GM12878 (cell line): Measurements from ENCODE around the gene ARIH2. TPM values are rescaled to one million over a fixed set of nuclear protein-coding genes. Genes with fewer than 3 reads are reported as not detected.

Source experiments
- ATAC-seq: fragments of 200-7000 bp; cut with Tn5 transposase; 3 replicates; pipeline ENCODE4 v1.9.1; 2020; ENCODE audit warnings: mild to moderate bottlenecking, moderate library complexity
- BruUV-seq: library from RNA; stranded (reverse); fragments of 400-500 nt; replicated peaks from 2 replicates; lab custom pipeline; 2021; lab: Mats Ljungman, UMichigan
- CTCF ChIA-PET: fragments of 300-600 bp; sonication (Branson Sonifier 250); formaldehyde crosslinking; extraction: SDS; loops from one replicate; lab custom pipeline; 2021; ENCODE audit warnings: inconsistent platforms; lab: Yijun Ruan, JAX
- POLR2A ChIA-PET: fragments of 350-600 bp; formaldehyde crosslinking; extraction: SDS; loops from one replicate; lab custom pipeline; 2021; ENCODE audit warnings: inconsistent platforms; lab: Charles Lee
- RAD21 ChIA-PET: fragments of 300-600 bp; sonication (Branson Sonifier 250); formaldehyde crosslinking; loops from one replicate; lab custom pipeline; 2023; ENCODE audit warnings: antibody characterized with exemption; ENCODE audit not compliant: unreplicated experiment; lab: Charles Lee
- SMC1A ChIA-PET: fragments of 300-600 bp; sonication (Branson Sonifier 250); formaldehyde crosslinking; loops from one replicate; lab custom pipeline; 2023; ENCODE audit not compliant: unreplicated experiment, uncharacterized antibody; lab: Charles Lee
- DNase-seq: peaks from one replicate; pipeline ENCODE4 v3.0.0-alpha.2; 2011; ENCODE audit warnings: low read depth, low spot score
- FAIRE-seq: peaks from 3 replicates; lab custom pipeline; 2011; peaks lifted over from hg19 to GRCh38; lab: Jason Lieb, UNC
- H2AFZ ChIP-seq: 2 replicates; pipeline ENCODE4 v1.6.0; 2011; ENCODE audit warnings: low read depth, low read length, control low read depth; ENCODE audit not compliant: control insufficient read depth
- H3K27ac ChIP-seq: 2 replicates; pipeline ENCODE4 v1.5.1; 2011; ENCODE audit warnings: control low read depth; ENCODE audit not compliant: control insufficient read depth, insufficient read depth
- H3K27me3 ChIP-seq, 2 experiments: replicated peaks in 1 of 2; 2 replicates each; pipeline versions ENCODE4 v1.6.0 to v1.6.1; 2011; ENCODE audit warnings: low read length in 1 of 2; ENCODE audit not compliant: control insufficient read depth in 2 of 2, insufficient read depth in 2 of 2
- H3K36me3 ChIP-seq, 2 experiments: 2 replicates each; pipeline ENCODE4 v1.5.1; 2011; ENCODE audit warnings: low read length in 1 of 2; ENCODE audit not compliant: control insufficient read depth in 2 of 2, insufficient read depth in 2 of 2
- H3K4me1 ChIP-seq: 2 replicates; pipeline ENCODE4 v1.6.1; 2011; ENCODE audit warnings: mild to moderate bottlenecking, low read length, moderate library complexity, mixed read lengths; ENCODE audit not compliant: control insufficient read depth, insufficient read depth
- H3K4me2 ChIP-seq: 2 replicates; pipeline ENCODE4 v1.6.0; 2011; ENCODE audit warnings: control low read depth; ENCODE audit not compliant: control insufficient read depth, insufficient read depth
- H3K4me3 ChIP-seq: fragments of 200-600 bp; sonication (generic); 2 replicates; pipeline ENCODE4 v1.5.1; 2016
- H3K79me2 ChIP-seq: 2 replicates; pipeline ENCODE4 v1.6.0; 2011; ENCODE audit warnings: low read length; ENCODE audit not compliant: control insufficient read depth, insufficient read depth
- H3K9ac ChIP-seq: 2 replicates; pipeline ENCODE4 v1.8.0; 2011; ENCODE audit warnings: low read length, control low read depth, mixed read lengths; ENCODE audit not compliant: control insufficient read depth, insufficient read depth
- H3K9me3 ChIP-seq: replicated peaks from 3 replicates; pipeline ENCODE4 v1.5.1; 2011; ENCODE audit warnings: mild to moderate bottlenecking, low read length; ENCODE audit not compliant: control insufficient read depth, insufficient read depth
- H4K20me1 ChIP-seq: 2 replicates; pipeline ENCODE4 v1.6.0; 2011; ENCODE audit not compliant: control insufficient read depth, insufficient read depth
- ATF7 ChIP-seq: fragments of 450-650 bp; IDR thresholded peaks from 2 replicates; pipeline ENCODE4 v1.6.1; 2016; ENCODE audit warnings: low read depth, mild to moderate bottlenecking
- BACH1 ChIP-seq: fragments of 450-650 bp; IDR thresholded peaks from 2 replicates; pipeline ENCODE4 v1.6.1; 2017; ENCODE audit warnings: mild to moderate bottlenecking, borderline replicate concordance
- E2F4 ChIP-seq: IDR thresholded peaks from 2 replicates; pipeline ENCODE4 v1.6.1; 2012; ENCODE audit warnings: low read depth, low read length, improper control_type of control experiment
- GATAD2B ChIP-seq: fragments of 450-650 bp; conservative IDR thresholded peaks from 2 replicates; pipeline ENCODE4 v1.6.1; 2017; ENCODE audit warnings: low read depth, mild to moderate bottlenecking, moderate library complexity
- HCFC1 ChIP-seq: fragments of 150-350 bp; IDR thresholded peaks from 2 replicates; pipeline ENCODE4 v1.6.1; 2014; ENCODE audit warnings: low read length
- NFIC ChIP-seq: IDR thresholded peaks from 2 replicates; pipeline ENCODE4 v1.6.1; 2012; ENCODE audit warnings: low read depth, mild to moderate bottlenecking, inconsistent platforms, low read length, moderate library complexity
- PAX8 ChIP-seq: fragments of 450-650 bp; IDR thresholded peaks from 2 replicates; pipeline ENCODE4 v1.6.1; 2017; ENCODE audit warnings: mild to moderate bottlenecking, moderate library complexity
- PML ChIP-seq: IDR thresholded peaks from 2 replicates; pipeline ENCODE4 v1.6.1; 2012; ENCODE audit warnings: low read length, inconsistent platforms
- POLR2AphosphoS2 ChIP-seq: IDR thresholded peaks from 2 replicates; pipeline ENCODE4 v1.6.1; 2011; ENCODE audit warnings: low read depth, mild to moderate bottlenecking, low read length, improper control_type of control experiment, moderate library complexity
- RFX5 ChIP-seq: IDR thresholded peaks from 2 replicates; pipeline ENCODE4 v1.6.1; 2011; ENCODE audit warnings: low read depth, low read length, improper control_type of control experiment
- SP1 ChIP-seq: IDR thresholded peaks from one replicate; pipeline ENCODE4 v1.6.1; 2011; ENCODE audit warnings: low read depth, low read length
- SPI1 ChIP-seq: IDR thresholded peaks from 2 replicates; pipeline ENCODE4 v1.6.1; 2011; ENCODE audit warnings: low read depth, mild to moderate bottlenecking, low read length, moderate library complexity, borderline replicate concordance; ENCODE audit not compliant: insufficient read depth
- ZNF622 ChIP-seq: fragments of 450-650 bp; IDR thresholded peaks from 2 replicates; pipeline ENCODE4 v1.6.1; 2017; ENCODE audit warnings: mild to moderate bottlenecking, inconsistent platforms
- WGBS: methylation state at CpG from one replicate; pipeline ENCODE4 v1.1.6; 2016; ENCODE audit warnings: low lambda C conversion rate; ENCODE audit not compliant: insufficient replicate concordance, insufficient coverage; ENCODE audit errors: missing lambda C conversion rate; 5-methylcytosine and 5-hydroxymethylcytosine counted together
- in situ Hi-C: fragments of 300-500 bp; cut with MboI; formaldehyde crosslinking; loops from 9 replicates; pipeline ENCODE4 v1.14.3; 2018; ENCODE audit warnings: mixed read lengths
- intact Hi-C: fragments of 100-400 bp; cut with micrococcal nuclease; formaldehyde crosslinking; loops from one replicate; pipeline ENCODE4 v1.14.2; 2022; ENCODE audit not compliant: unreplicated experiment
- polyA plus RNA-seq, 11 experiments: library from polyadenylated mRNA; depleted of rRNA in 4 of 11; unstranded in 6 of 11; stranded (reverse) in 5 of 11; fragments of >200 nt; fragmentation: Nextera tagmentation in 4 of 11; fragmentation: Illumina TruSeq in 1 of 11; extraction: Ambion mirVana in 4 of 11; extraction: Trizol in 1 of 11; gene quantifications; 1 replicate in 1 of 11; 2 replicates in 10 of 11; pipeline versions ENCODE4 v1.2.1 to v1.2.3, GENCODE V29; 2011 to 2016; ENCODE audit warnings: inconsistent platforms in 2 of 11, missing spikeins in 2 of 11, low read depth in 1 of 11
- total RNA-seq, 4 experiments: library from RNA; depleted of rRNA in 3 of 4; stranded (reverse); fragments of >200 nt in 3 of 4; fragmentation: Illumina TruSeq in 1 of 4; extraction: Trizol in 1 of 4; gene quantifications; 2 replicates each; pipeline versions ENCODE4 v1.2.1 to v1.2.3, GENCODE V29; 2013 to 2021
- TF ChIP-seq, protein P1 (sequence below): fragments of 450-650 bp; IDR thresholded peaks from 2 replicates; pipeline ENCODE4 v1.6.1; 2017; ENCODE audit warnings: antibody characterized with exemption, mild to moderate bottlenecking, moderate library complexity
- TF ChIP-seq, protein P2 (sequence below), 3 experiments: IDR thresholded peaks in 2 of 3; conservative IDR thresholded peaks in 1 of 3; 2 replicates each; pipeline ENCODE4 v1.5.1; 2011; ENCODE audit warnings: low read depth in 3 of 3, low read length in 3 of 3, mild to moderate bottlenecking in 3 of 3, control low read depth in 2 of 3, moderate library complexity in 2 of 3, inconsistent platforms in 1 of 3, mixed read lengths in 1 of 3; ENCODE audit not compliant: control insufficient read depth in 2 of 3, insufficient read depth in 1 of 3; ENCODE audit errors: extremely low read depth in 1 of 3

Gene ARIH2
- total and polyA plus RNA-seq, 10 of the 15 experiments (the other 5 are each of a cell fraction or from before 2014, with no cell fraction given): 18.7 to 74.7 (median 63.7) TPM

DNA sequence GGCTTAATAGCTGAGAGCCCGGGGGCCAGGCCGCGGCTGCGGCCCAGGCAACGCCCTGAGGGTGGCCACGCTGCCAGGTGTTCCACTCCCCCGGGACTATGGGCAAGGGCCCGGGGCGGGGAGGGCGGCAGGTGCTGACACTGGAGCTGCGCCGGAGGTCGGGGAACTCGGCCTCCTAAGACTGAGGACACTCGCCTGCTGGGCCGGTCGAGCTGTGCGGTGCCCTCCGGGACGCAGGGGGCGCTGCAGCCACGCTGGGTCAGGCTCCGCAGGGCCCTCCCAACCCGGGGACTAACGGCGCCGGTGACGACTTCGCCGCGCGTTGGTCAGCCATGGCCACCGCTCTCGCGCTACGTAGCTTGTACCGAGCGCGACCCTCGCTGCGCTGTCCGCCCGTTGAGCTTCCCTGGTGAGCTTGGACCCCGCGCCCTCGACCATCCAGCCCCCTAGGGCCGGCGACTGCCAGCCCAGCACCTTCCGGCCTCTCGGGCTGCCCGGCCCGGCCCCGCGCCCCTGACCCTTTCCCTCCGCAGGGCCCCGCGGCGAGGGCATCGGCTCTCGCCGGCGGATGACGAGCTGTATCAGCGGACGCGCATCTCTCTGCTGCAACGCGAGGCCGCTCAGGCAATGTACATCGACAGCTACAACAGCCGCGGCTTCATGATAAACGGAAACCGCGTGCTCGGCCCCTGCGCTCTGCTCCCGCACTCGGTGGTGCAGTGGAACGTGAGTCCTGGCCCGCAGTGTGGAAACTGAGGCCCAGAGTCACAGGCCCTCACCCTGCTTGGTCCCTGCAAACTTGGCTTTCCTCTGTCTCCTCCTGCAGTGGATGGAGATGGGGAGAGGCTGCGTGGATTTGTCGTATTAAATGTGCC, 103.4 kb downstream of the ARIH2 start, which contains the start of gene NDUFAF3:
Gene NDUFAF3 (plus strand): TSS at position 309 of the 875 bp plus-strand sequence. CDS start 24 bp downstream, at position 333.
- 2% methylated on average over 65 of the region's 83 CpGs for WGBS
- peak within 1 kb of the TSS; percentile 79 for H2AFZ ChIP-seq
- peak within 1 kb of the TSS; percentile 95 for H3K4me3 ChIP-seq
- TF ChIP-seq, protein P1, sequence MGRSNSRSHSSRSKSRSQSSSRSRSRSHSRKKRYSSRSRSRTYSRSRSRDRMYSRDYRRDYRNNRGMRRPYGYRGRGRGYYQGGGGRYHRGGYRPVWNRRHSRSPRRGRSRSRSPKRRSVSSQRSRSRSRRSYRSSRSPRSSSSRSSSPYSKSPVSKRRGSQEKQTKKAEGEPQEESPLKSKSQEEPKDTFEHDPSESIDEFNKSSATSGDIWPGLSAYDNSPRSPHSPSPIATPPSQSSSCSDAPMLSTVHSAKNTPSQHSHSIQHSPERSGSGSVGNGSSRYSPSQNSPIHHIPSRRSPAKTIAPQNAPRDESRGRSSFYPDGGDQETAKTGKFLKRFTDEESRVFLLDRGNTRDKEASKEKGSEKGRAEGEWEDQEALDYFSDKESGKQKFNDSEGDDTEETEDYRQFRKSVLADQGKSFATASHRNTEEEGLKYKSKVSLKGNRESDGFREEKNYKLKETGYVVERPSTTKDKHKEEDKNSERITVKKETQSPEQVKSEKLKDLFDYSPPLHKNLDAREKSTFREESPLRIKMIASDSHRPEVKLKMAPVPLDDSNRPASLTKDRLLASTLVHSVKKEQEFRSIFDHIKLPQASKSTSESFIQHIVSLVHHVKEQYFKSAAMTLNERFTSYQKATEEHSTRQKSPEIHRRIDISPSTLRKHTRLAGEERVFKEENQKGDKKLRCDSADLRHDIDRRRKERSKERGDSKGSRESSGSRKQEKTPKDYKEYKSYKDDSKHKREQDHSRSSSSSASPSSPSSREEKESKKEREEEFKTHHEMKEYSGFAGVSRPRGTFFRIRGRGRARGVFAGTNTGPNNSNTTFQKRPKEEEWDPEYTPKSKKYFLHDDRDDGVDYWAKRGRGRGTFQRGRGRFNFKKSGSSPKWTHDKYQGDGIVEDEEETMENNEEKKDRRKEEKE: no peak
- no peak for TF ChIP-seq NFIC
- TF ChIP-seq PML: no peak
- TF ChIP-seq, protein P2, sequence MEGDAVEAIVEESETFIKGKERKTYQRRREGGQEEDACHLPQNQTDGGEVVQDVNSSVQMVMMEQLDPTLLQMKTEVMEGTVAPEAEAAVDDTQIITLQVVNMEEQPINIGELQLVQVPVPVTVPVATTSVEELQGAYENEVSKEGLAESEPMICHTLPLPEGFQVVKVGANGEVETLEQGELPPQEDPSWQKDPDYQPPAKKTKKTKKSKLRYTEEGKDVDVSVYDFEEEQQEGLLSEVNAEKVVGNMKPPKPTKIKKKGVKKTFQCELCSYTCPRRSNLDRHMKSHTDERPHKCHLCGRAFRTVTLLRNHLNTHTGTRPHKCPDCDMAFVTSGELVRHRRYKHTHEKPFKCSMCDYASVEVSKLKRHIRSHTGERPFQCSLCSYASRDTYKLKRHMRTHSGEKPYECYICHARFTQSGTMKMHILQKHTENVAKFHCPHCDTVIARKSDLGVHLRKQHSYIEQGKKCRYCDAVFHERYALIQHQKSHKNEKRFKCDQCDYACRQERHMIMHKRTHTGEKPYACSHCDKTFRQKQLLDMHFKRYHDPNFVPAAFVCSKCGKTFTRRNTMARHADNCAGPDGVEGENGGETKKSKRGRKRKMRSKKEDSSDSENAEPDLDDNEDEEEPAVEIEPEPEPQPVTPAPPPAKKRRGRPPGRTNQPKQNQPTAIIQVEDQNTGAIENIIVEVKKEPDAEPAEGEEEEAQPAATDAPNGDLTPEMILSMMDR (IDR thresholded peaks at IDR 0.05 in 2 of 3, conservative IDR thresholded peaks at IDR 0.05 in 1 of 3; ENCODE audit: control insufficient read depth in 2 of 3, extremely low read depth in 1 of 3, insufficient read depth in 1 of 3, low read depth in 3 of 3, low read length in 3 of 3): peak; percentile 95 to 97 (median 95)
- no peak for TF ChIP-seq E2F4
- peak; percentile 34; the same call in 1 of the 2 replicates for TF ChIP-seq ATF7
- peak; percentile 67 for TF ChIP-seq HCFC1
- peak; percentile 19; the same call in 1 of the 2 replicates for TF ChIP-seq POLR2AphosphoS2
- TF ChIP-seq SPI1: no peak
- TF ChIP-seq PAX8: no peak
- peak; percentile 76; the same call in 1 of the 2 replicates for TF ChIP-seq BACH1
- TF ChIP-seq SP1: peak; percentile 42
- TF ChIP-seq GATAD2B: peak; percentile 78
- TF ChIP-seq RFX5: peak; percentile 59; the same call in 1 of the 2 replicates
- no peak for TF ChIP-seq ZNF622

More for the DNA sequence above, 103.4 kb downstream of the ARIH2 start, which contains the start of gene NDUFAF3:
- ChIA-PET POLR2A (interaction anchor here (0.6 to 4.3 kb wide), 16 partner anchors 9 to 338 kb away, joined by 3 to 69 read pairs (median 6); partner anchors contain the start of genes QRICH1, USP19 and WDR6), SMC1A (interaction anchor here (1.8 to 6.1 kb wide), 2 partner anchors 15 to 33 kb away, joined by 5 to 31 read pairs; partner anchors contain the start of genes P4HTM and WDR6), CTCF (interaction anchor here (0.7 to 5.9 kb wide), 16 partner anchors 10 to 427 kb away, joined by 3 to 83 read pairs (median 5); partner anchors contain the start of genes IP6K2, P4HTM, QRICH1 and WDR6), RAD21 (interaction anchor here (0.9 to 4.1 kb wide), 6 partner anchors 14 to 82 kb away, joined by 3 to 40 read pairs (median 6); partner anchors contain the start of genes P4HTM, QARS1, QRICH1 and WDR6)
- H3K9ac ChIP-seq: peak within 1 kb of the TSS; percentile 81
- in situ Hi-C loops (no loop called here), intact Hi-C loops (loop anchor here (1.0 to 10.0 kb wide), 5 partner anchors 15 to 653 kb away; partner anchors contain the start of genes APEH, P4HTM, QRICH1 and USP4)
- H3K79me2 ChIP-seq: peaks cover 50% of the 10 kb centered on the region
- peaks cover 21% of the 10 kb centered on the region for H3K4me1 ChIP-seq
- DNase-seq: peak; percentile 74
- peaks cover 19% of the 10 kb centered on the region in 2 experiments for H3K36me3 ChIP-seq
- ATAC-seq: peak; percentile 81
- H3K9me3 ChIP-seq: no peaks in the 10 kb centered on the region
- peak within 1 kb of the TSS; percentile 89 for H3K4me2 ChIP-seq
- no peaks in the 10 kb centered on the region for H3K27me3 ChIP-seq
- no peaks in the 10 kb centered on the region for H4K20me1 ChIP-seq
- peak within 1 kb of the TSS; percentile 94 for H3K27ac ChIP-seq
- TSS peak; percentile 59 for BruUV-seq
- peak; percentile 54 for FAIRE-seq
